Measurements from ENCODE around the gene SLC35E2B.
A peak's percentile ranks its signal among the peaks of the same experiment; 100 is the strongest.
"Not testable (repeated sequence)": the region's sequence is repeated elsewhere in the genome, so short reads cannot be mapped to it uniquely, and the experiment has no call there.

The SLC35E2B gene

DNA sequence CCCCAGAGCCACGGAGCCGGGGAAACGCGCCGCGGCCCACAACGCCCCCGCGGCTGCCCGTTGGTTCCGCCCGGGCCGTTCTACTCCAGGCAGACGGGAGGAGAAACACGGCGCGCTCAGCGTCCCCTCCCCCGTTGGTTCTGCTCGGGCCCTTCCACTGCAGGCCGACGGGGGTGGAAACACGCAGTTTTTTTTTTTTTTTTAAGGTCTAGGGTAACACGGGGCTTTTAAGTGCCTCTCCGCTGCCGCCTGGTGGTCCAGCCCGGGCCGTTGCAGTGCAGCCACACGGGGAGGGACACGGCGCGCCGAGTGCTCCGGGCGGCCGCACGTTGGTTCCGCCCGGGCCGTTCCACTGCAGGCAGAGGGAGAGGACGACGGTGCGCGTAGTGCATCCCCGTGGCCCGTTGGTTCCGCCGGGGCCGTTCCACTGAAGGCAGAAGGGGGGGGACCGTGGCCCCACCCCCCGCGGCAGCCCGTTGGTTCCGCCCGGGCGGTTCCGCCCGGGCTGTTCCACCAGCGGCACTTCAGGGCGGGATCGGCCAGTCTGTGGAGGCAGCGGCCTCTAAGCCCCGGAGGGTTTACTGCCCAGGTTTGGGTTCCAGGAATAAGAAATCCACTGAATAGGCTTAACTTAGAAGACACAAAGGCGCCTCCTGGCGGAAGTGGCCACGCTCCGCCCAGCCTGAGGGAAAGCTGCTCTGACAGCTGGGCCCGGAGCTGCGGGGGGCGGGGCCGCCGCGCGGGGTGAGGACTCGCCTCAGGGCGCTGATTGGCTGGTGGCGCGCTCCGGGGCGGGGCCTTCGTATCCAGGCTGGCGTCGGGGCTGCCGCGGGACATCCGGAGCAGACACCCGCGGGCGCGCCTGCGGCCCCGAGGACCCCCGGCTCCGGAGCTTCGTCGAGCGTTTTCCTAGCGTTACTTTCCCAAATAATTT is at the start of gene SLC35E2B:
Gene SLC35E2B, minus strand, starts transcription at position 82 of the 934 bp plus-strand sequence. CDS start 16,096 bp downstream, outside the sequence.
- peak; percentile 84 for DNase-seq

DNA sequence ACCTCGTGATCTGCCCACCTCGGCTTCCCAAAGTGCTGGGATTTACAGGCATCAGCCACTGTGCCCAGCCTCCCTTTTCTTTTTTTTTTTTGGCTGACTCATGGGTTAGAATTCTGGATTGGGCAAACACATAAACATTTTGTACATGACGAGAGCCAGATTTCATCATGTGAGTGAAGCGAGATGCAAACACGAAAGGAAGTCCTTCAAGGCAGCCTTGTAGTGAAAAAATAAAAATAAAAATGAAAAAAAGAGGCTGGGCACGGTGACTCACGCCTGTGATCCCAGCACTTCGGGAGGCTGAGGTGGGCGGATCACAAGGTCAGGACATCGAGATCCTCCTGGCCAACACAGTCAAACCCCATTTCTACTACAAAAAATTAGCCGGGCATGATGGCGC is 48.4 kb upstream of the SLC35E2B start:
- DNase-seq, result peak; percentile 98

DNA sequence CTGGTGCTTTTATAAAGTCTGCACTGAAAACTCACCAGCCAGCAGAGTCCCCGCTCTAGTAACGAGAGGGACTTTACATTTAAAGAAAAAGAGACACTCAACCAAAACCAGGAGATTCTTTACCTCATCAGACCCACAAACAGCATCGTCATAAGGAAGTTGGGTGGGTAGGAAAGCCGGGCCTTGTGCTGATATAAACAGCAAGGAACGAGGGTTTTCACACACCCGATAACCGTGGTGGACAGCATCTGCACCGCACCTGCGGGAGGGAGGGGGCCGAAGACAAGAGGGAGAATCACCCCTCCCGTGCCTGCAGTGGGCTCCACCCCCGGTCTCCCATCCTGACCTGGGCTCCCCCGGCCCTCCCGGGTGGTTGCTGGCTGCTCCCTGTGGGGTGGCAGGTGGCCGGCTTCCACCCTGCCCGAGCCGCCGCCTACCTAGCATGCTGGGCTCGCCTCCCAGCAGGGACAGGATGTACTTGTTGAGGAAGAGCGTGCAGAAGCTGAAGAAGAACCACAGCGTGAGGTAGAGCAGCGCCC is 46.3 kb upstream of the SLC35E2B start:
- DNase-seq, result not testable (repeated sequence)

DNA sequence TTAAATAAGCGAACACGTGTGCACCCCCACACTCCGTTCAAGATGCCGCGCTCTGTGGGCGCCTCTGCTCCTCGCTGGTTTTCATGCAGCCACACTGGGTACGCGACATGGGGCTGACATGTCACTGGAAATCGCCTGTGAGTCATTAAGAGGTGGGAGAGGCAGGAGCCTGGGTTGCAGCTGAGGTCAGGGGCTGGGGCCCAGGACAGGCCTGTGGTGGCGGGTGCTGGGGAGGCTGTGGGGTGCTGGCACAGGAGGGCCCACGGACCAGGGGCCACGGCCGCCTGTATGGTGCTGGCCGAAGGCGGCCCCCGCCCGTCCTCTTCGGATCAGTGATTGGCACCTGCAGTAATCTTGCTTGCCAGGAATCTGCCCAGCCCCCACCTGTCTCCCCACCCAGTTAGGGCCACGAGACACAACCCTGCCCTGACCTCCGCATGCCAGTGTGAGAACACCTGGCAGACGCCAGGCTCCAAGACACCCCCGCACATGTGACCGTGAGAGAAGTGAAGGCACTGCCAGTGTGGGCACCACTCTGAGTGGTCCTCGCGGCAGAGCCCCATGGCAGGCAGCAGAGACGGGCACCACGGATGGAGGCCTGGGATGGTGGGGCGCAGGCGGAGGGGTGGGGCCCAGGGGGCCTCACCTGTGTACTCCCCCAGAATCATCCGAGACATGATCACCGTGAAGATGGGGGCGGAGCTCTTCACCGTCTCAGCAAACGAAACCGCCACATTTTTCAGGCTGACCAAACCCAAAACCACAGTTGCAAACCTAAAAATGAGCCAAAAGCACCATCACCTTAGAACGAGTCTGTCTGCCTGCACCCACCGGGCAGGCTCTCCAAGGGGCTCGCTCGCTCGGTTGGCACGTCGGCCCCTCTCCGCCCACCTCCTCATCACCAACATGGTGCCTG is 45.3 kb upstream of the SLC35E2B start:
- DNase-seq, result not testable (repeated sequence)

DNA sequence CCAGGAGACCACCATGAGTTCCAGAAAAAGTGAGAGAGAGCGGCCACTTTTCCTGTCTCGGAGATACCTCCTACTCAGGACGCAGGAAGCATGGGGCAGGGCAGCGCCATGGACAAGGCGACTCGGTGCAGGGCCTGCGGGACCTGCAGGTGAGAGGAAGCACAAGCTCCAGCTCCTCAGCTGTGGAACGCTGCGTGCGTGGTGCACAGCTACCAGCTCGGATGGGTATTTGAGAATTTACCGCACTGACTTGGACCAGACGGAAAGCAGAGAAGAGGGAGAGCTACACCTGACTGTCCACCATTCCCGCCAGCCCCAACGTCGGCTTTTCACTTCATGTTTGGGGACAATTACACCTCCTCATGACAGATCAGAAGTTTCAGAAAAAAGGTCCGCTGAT is 39.8 kb upstream of the SLC35E2B start:
- DNase-seq, result no peak

DNA sequence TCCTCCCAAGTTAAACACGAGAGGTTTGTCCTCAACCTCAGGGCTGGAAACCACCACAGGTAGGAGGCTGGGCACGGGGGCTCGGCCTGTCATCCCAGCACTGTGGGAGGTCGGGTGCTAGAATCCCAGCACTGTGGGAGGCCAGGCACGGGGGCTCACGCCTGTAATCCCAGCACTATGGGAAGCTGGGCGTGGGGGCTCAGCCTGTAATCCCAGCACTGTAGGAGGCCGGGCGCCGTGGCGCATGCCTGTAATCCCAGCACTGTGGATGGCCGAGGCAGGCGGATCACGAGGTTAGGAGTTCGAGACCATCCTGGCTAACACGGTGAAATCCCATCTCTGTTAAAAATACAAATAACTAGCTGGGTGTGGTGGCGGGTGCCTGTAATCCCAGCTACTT is 38.3 kb upstream of the SLC35E2B start:
- no peak for DNase-seq

DNA sequence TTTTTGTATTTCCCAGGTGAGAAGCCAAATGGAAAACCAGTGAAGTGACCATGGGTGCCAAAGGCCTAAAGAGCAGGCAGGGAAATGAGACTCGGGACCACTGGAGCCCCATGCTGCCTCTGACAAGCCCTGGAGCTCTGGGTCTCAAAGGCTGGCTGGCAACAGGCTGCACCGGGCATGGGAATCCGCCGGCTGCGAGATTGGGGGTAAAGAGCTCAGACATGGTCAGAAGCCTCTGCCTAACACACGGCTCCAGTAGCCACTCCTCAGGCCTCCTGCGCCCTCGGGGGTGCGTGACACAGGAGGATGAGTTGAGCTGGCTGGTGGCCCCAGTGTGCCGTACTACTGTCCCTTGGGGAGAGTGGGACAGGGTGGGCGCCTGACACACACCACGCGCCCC is 37.6 kb upstream of the SLC35E2B start:
- not testable (repeated sequence) for DNase-seq

DNA sequence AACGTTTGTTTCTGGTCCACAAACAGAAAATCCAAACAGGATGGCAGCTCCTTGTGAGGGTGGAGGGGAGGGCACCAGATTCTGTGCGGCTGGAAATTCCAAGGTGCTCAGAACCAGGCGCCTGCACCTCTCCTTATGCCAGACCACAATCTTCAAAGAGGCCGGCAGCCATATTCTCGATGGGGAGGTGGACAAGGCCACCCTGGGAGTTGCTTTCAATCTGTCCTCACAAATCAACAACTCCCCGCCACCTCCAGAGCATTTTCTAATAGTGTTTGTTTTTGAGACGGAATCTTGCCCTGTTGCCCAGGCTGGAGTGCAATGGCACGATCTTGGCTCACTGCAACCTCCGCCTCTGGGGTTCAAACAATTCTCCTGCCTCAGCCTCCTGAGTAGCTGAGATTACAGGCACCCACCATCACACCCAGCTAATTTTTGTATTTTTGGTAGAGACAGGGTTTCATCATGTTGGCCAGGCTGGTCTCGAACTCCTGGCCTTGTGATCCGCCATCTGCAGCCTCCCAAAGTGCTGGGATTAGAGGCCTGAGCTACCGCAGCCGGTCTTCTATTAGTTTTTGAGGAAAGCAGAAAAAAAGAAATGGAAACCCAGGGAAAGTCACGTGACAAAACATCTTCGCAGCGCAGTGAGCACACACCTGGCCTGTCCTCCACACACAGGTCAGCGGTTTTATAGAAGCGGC is 36.7 kb upstream of the SLC35E2B start:
- DNase-seq, result not testable (repeated sequence)

DNA sequence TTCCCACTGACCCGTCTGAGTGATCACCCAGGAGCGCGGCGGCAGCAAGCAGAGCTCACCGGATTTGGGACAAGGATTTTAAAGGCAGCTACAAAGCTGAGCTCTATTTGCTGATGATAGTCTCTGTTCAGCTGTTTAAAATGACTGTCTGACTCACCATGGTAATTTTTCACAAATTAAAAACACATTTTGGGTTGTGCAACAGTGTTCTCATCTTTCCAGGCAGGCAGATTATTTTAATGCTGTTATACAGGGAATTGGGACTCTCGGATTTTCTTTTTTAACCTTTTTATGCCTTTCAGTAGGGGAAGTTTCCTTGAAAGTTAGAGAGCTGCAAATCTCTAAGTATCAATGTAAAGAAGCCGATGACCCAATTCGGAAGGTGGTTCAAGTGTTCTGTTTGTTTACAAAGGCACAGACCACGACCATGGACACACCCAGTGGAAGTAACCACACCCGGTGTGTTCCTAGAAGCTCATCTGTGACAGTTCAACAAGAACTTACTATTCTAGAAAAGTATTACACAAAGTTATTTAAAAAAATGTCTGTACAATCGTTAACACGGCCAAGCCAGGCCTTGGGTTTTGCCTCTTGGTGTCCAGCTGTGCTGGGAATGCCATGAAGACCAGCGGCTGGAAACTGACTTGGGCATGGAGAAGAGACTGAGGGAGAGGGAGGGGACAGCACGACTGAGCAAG is 35.9 kb upstream of the SLC35E2B start:
- peak; percentile 66 for DNase-seq

DNA sequence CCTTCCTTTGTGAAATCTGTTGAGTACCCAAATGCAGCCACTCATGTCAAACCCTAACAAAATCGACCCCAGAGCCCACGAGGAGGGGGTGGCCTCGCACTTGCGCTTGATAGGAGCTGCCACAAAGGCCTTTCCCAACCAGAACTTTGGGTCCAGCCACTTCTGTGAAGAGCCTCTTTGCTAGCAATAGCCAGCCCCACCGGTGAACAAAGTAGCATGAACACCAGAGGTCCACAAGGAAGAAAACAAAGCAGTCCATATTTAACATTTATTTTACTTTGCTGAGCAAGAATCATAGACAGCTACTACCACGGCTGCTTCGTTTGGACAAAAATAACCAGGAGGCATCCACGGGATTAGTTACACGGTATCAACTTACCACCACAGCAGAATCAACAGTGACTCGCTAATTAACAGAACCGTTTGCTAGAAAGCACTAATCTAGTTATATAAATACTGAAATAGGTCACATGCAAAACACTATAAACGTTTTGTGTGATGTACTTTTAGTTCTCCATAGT is 34.6 kb upstream of the SLC35E2B start:
- not testable (repeated sequence) for DNase-seq

DNA sequence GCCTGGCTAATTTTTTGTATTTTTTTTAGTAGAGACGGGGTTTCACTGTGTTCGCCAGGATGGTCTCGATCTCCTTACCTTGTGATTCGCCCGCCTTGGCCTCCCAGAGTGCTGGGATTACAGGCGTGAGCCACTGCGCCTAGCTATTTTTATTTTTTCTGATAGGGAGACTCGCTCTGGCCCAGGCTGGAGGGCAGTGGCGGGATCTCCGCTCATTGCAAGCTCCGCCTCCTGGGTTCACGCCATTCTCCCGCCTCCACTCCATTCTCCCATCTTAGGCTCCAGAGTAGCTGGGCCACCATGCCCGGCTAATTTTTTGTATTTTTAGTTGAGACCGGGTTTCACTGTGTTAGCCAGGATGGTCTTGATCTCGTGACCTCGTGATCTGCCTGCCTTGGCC is 33.5 kb upstream of the SLC35E2B start:
- not testable (repeated sequence) for DNase-seq

DNA sequence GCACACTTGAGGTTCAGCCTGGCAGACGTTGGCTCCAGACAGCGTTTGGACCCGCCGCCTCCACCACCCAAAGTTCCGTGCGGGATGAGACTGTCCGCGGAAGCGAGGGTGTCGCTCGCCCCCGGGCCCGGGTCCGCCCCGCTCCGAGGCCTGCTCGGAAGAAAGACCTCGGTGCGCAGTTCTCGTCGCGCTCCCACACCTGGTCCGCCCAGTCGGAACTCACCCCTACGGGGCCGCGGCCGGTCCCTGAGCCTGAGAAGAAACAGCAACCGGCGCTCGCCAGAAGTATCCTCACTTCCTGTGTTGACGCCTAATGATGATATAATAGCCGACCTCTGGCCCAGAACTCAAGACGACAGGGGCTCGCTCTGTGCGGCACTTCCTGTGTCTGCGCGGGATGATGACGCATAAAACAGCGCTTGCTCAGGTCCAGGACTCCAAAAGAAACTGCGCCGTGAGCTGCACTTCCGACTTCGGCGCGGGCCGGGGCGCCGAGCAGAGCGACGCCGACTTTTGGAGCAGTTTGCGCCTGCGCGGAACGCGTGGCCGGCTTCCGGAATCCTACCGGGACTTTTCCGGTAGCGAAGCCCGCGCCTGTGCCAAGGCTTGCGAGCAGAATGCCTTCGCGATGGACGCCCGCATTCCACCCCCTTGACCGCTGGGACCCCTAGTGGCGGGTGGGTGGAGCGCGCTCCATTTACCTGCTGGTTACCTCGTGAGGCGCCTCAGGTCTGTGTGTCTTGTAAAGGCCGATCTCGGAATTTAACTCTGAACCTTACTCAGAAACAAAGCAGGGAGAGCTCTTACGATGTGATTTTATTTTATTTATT is 31.7 kb upstream of the SLC35E2B start, which contains the start of gene CDK11A:
Gene CDK11A, minus strand, starts transcription at position 323 of the 830 bp plus-strand sequence. CDS start 1,539 bp downstream, outside the sequence.
- DNase-seq, result peak; percentile 100

DNA sequence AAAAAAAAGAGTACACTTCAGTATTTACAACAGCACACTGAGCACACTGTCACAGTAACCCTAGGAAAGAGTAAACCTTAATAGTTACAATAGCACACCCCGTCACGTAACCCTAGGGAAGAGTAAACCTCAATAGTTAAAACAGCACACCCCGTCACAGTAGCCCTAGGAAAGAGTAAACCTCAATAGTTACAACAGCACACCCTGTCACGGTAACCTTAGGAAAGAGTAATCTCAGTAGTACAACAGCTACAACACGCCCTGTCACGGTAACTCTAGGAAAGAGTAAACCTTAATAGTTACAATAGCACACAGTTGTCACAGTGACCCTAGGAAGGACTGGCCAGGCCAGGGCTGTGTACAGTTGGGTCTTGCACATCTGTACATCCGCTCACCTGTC is 28.6 kb upstream of the SLC35E2B start:
- DNase-seq, result no peak

DNA sequence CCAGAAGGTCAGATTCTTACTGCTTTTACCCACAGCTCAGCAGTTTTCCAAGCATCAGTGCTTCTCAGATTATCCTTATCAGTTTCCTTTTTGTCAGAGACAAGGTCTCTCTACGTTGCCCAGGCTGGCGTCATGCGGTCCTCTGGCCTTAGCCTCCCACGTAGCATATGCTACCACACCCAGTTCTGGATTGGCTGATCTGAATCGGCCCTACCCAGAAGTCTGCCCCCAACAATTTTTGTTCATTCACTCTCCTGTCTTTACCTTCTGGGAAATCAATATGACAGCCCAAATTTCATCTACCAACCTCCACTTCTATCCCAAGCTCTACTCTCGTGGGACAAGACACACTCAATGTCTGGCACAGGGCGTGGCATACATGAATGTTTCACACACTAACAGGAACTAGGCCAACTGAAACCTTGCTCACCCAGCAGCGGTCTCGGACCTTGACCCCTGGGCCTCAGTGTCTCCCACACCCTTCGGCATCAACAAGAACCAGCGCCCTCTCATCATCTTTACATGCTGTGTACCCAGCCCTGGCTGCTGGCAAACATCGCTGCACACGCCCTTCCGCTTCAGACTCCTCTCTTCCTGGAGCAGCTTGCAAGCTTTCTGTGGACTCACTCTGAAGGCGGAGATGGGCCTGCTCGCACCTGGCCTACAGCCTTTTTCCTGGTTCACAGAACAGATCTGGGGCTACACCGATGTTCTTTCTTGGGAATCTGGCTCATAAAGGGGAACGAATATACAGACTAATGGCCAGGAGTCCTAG is 22.7 kb upstream of the SLC35E2B start:
- DNase-seq, result not testable (repeated sequence)

DNA sequence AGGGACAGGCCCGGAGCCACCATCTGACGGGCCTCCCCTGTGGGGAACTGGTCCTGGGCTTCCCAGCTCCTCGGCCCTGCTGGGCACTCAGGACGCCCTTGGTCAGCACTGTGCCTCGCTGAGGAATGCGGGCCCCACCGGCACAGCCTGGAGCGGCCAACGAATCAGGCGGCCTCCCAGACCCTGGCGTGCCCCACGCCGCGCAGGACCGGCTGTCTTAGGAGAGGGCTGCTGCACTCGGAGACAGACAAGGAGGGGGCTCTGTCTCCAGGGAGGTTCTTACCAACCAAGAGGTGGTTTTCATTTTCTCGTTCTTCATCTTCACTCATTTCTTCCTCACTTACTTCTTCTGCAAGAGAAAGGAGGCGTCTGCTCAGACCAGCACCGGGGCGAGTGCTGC is 15.3 kb upstream of the SLC35E2B start:
- DNase-seq, result not testable (repeated sequence)

DNA sequence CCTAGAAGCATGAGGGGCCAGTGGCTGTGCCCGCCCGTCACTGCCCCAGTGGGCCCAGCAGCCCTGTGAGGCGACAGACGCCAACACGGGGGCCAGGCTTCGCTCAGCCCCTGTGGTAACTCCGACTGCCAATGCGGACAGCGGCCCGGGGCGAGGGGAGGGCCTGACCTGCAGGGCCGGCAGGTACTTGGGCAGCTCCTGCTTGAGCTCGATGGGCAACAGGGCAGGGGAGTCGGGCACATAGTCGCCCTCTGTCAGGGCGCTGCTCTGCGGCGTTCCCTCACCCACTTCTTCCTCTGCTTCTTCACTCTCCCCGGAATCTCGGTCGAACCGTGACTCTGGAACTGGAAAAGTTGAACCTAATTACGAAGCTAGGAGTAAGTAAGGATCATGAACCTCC is 14.6 kb upstream of the SLC35E2B start:
- DNase-seq, result not testable (repeated sequence)

DNA sequence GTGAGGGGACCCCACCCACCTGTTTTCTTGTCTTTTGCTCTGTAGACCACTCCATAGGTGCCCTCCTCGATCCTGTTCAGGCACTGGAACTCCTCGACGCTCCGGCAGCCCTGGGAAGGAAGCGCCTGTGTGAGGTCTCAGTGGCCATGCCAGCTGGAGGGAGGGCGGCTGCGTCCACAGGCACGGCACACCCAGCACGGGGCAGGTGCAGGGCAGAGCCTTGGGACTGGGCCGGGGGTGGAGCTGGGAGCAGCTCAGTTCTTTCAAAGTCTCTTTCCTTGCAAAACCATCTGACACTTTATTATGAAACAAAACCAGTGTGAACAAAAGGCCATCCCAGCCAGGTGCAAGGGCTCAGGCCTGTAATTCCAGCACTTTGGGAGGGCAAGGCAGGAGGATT is 13.0 kb upstream of the SLC35E2B start:
- not testable (repeated sequence) for DNase-seq

DNA sequence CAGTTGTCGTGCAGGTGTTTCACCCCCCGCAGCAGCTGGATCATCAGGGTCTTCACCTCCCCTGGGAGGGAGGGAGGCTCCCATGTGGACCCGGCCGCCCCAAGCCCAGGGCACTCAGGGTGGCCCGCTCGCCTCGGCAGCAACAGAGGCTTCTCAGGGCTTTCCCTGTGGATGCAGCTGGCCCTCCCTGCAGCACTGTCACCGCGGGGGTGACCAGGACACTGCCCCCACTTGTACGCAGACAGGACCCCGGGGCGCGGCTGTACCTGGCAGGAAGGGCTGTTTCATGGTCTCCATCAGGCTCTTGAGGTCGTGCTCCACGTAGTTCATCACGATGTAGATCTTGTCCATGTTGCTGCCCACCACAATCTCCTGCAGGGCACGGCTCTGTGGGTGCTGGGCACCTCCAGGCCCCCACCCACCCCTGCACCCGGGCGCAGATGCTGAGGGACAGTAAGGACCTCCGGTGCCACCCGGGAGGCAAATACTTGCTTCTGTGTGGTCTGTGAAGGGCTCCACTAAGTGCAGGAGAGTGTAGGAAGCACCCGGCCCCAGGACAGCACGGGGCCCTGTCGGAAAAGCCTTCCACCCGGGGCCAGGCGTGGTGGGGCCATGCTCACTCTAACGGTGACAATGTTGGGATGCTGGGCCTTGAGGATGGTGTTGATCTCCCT is 11.8 kb upstream of the SLC35E2B start:
- not testable (repeated sequence) for DNase-seq

DNA sequence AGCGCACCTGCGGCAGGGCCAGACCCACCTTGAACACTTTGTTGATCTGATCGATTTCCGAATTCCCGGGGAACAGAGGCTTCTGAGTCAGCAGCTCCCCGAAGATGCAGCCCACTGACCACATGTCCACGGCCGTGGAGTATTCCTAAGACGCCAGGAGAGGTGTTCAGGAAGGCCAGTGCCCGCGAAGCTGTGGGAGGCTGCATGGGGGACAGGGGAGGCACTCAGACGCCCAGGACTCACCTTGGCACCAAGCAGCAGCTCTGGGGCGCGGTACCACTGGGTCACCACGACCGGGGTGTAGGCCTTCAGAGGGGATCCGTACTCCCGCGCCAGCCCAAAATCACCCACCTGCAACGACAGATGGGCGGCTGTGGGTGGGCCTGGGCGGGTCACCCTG is 11.2 kb upstream of the SLC35E2B start:
- no peak for DNase-seq
